CD14-positive monocyte (primary cell): ENCODE results near the gene SCAI. TPM values are rescaled to one million over a fixed set of nuclear protein-coding genes. Genes with fewer than 3 reads are reported as not detected.

Source experiments
- DNase-seq, 3 donors: peaks; one replicate each; pipeline ENCODE4 v3.0.0-alpha.2; 2011 to 2022
- H2AFZ ChIP-seq: 2 replicates; pipeline ENCODE4 v1.6.0; 2012; ENCODE audit warnings: mild to moderate bottlenecking, low read depth, low read length, inconsistent platforms; ENCODE audit not compliant: insufficient read depth, poor library complexity, severe bottlenecking
- H3K27ac ChIP-seq, 2 donors: 1 replicate in 1 of 2; 2 replicates in 1 of 2; pipeline ENCODE4 v1.5.1; 2012 to 2013; ENCODE audit warnings: low read length in 2 of 2, control low read depth in 1 of 2, inconsistent platforms in 1 of 2, low read depth in 1 of 2, mild to moderate bottlenecking in 1 of 2
- H3K27me3 ChIP-seq, 2 donors: one replicate each; pipeline versions ENCODE4 v1.6.0 to v1.6.1; 2011 to 2013; ENCODE audit warnings: low read length in 2 of 2; ENCODE audit not compliant: control insufficient read depth in 2 of 2, insufficient read depth in 2 of 2
- H3K36me3 ChIP-seq, 2 donors: replicated peaks in 1 of 2; 1 replicate in 1 of 2; 2 replicates in 1 of 2; pipeline versions ENCODE4 v1.5.1 to v1.6.1; 2012 to 2013; ENCODE audit warnings: low read length in 2 of 2, control low read depth in 1 of 2, inconsistent platforms in 1 of 2, mild to moderate bottlenecking in 1 of 2; ENCODE audit not compliant: insufficient read depth in 2 of 2, control insufficient read depth in 1 of 2
- H3K4me1 ChIP-seq, 2 donors: 1 replicate in 1 of 2; 2 replicates in 1 of 2; pipeline versions ENCODE4 v1.5.1 to v1.6.1; 2012 to 2013; ENCODE audit warnings: low read length in 2 of 2, control low read depth in 1 of 2, inconsistent platforms in 1 of 2, mild to moderate bottlenecking in 1 of 2, moderate library complexity in 1 of 2; ENCODE audit not compliant: insufficient read depth in 2 of 2, control insufficient read depth in 1 of 2
- H3K4me2 ChIP-seq: replicated peaks from 2 replicates; pipeline ENCODE3; 2012; ENCODE audit warnings: low read length, moderate library complexity, mild to moderate bottlenecking; ENCODE audit not compliant: poor library complexity, severe bottlenecking; ENCODE audit errors: extremely low read depth
- H3K4me3 ChIP-seq, 3 experiments: fragments of 200-600 bp in 1 of 3; sonication (generic) in 1 of 3; replicated peaks in 1 of 3; 1 replicate in 2 of 3; 2 replicates in 1 of 3; pipeline ENCODE4 v1.5.1; 2011 to 2013; ENCODE audit warnings: low read length in 3 of 3, mild to moderate bottlenecking in 3 of 3, control low read depth in 2 of 3, low read depth in 2 of 3, inconsistent platforms in 1 of 3, moderate library complexity in 1 of 3
- H3K79me2 ChIP-seq: 2 replicates; pipeline ENCODE4 v1.6.0; 2012; ENCODE audit warnings: mild to moderate bottlenecking, control low read depth, inconsistent platforms, low read length, moderate library complexity; ENCODE audit not compliant: insufficient read depth
- H3K9ac ChIP-seq: 2 replicates; pipeline ENCODE4 v1.6.0; 2017; ENCODE audit warnings: low read length, mild to moderate bottlenecking; ENCODE audit not compliant: insufficient read depth, poor library complexity, severe bottlenecking
- H3K9me3 ChIP-seq, 2 donors: replicated peaks in 1 of 2; 1 replicate in 1 of 2; 2 replicates in 1 of 2; pipeline versions ENCODE4 v1.5.1 to v1.6.1; 2012 to 2013; ENCODE audit warnings: low read length in 2 of 2, control low read depth in 1 of 2; ENCODE audit not compliant: control insufficient read depth in 1 of 2, insufficient read depth in 1 of 2
- H4K20me1 ChIP-seq: 2 replicates; pipeline ENCODE4 v1.6.0; 2012; ENCODE audit warnings: mild to moderate bottlenecking, low read length, control low read depth, moderate library complexity; ENCODE audit not compliant: insufficient read depth
- H3K27ac Mint-ChIP-seq, 7 donors: one replicate each; pipeline ENCODE4 v1.8.0; 2020; ENCODE audit warnings: mild to moderate bottlenecking in 7 of 7, mixed read lengths in 7 of 7, moderate library complexity in 6 of 7, inconsistent platforms in 2 of 7
- H3K27me3 Mint-ChIP-seq, 3 donors: one replicate each; pipeline ENCODE4 v1.8.0; 2021 to 2022; ENCODE audit warnings: low read depth in 3 of 3, mild to moderate bottlenecking in 3 of 3, mixed read lengths in 3 of 3, moderate library complexity in 3 of 3, inconsistent platforms in 1 of 3
- H3K36me3 Mint-ChIP-seq, 2 donors: one replicate each; pipeline ENCODE4 v1.8.0; 2020; ENCODE audit warnings: mixed read lengths in 2 of 2, inconsistent platforms in 1 of 2, mild to moderate bottlenecking in 1 of 2
- H3K4me1 Mint-ChIP-seq: one replicate; pipeline ENCODE4 v1.8.0; 2020; ENCODE audit warnings: mild to moderate bottlenecking, mixed read lengths
- H3K4me3 Mint-ChIP-seq, 2 donors: one replicate each; pipeline ENCODE4 v1.8.0; 2020; ENCODE audit warnings: mild to moderate bottlenecking in 2 of 2, mixed read lengths in 2 of 2, moderate library complexity in 1 of 2
- H3K9me3 Mint-ChIP-seq, 7 donors: one replicate each; pipeline ENCODE4 v1.8.0; 2020 to 2022; ENCODE audit warnings: mixed read lengths in 7 of 7, mild to moderate bottlenecking in 6 of 7, moderate library complexity in 6 of 7, inconsistent platforms in 2 of 7
- WGBS: methylation state at CpG from one replicate; pipeline ENCODE4 v1.1.5; 2013; ENCODE audit warnings: missing lambda C conversion rate; ENCODE audit not compliant: insufficient coverage; 5-methylcytosine and 5-hydroxymethylcytosine counted together
- intact Hi-C, 2 donors: fragments of 100-400 bp; cut with micrococcal nuclease; formaldehyde crosslinking; loops; one replicate each; pipeline versions ENCODE4 v1.15.0 to v1.15.1; 2023
- polyA plus RNA-seq, 3 donors: library from polyadenylated mRNA; depleted of rRNA in 1 of 3; unstranded in 2 of 3; stranded (reverse) in 1 of 3; fragments of 300-500 nt in 2 of 3; fragments of >200 nt in 1 of 3; fragmentation: Illumina TruSeq in 2 of 3; gene quantifications; 1 replicate in 2 of 3; 2 replicates in 1 of 3; pipeline ENCODE4 v1.2.3, GENCODE V29; 2012 to 2021
- TF ChIP-seq, protein P1 (sequence below): fragments of 200-600 bp; IDR thresholded peaks from one replicate; pipeline ENCODE4 v1.8.0; 2022; ENCODE audit warnings: antibody characterized with exemption, mild to moderate bottlenecking

The SCAI gene
- polyA plus RNA-seq, 3 donors, result 0.76 to 1.4 (median 0.84) TPM

DNA sequence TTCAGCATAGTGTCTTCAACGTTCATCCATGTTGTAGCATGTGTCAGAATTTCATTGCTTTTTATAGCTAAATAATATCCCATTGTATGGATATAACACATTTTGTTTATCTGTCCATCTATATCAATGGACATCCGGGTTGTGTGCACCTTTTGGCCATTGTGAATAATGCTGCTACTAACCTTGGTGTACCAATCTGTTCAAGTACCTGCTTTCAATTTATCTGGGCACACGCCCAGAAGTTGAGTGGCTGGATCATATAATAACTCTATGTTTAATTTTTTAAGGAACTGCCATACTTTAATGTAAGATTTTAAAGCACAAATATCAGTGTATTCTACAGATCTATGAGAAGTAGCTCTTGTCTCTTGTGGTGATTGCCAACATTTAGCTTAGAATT is 43.5 kb downstream of the SCAI start:
- Mint-ChIP-seq H3K36me3 (peaks cover 0 to 3% of the 10 kb centered on the region in 2 donors), H3K27me3 (no peaks in the 10 kb centered on the region), H3K4me3 (no peak overlapping the region), H3K9me3 (peaks cover 0 to 8% (median 6%) of the 10 kb centered on the region in 7 donors), H3K27ac (no peak overlapping the region), H3K4me1 (no peaks in the 10 kb centered on the region)
- no peak overlapping the region for H3K9ac ChIP-seq
- no peak overlapping the region for H2AFZ ChIP-seq
- peaks cover 0 to 4% of the 10 kb centered on the region in 2 donors for H3K9me3 ChIP-seq
- no peak overlapping the region for H3K4me3 ChIP-seq
- H3K4me1 ChIP-seq, result no peaks in the 10 kb centered on the region
- no peaks in the 10 kb centered on the region for H3K27me3 ChIP-seq
- H3K79me2 ChIP-seq, result no peaks in the 10 kb centered on the region
- H3K4me2 ChIP-seq, result no peak overlapping the region
- intact Hi-C loops, result no loop called here
- DNase-seq, result no peak
- H4K20me1 ChIP-seq, result no peaks in the 10 kb centered on the region
- TF ChIP-seq, protein P1, sequence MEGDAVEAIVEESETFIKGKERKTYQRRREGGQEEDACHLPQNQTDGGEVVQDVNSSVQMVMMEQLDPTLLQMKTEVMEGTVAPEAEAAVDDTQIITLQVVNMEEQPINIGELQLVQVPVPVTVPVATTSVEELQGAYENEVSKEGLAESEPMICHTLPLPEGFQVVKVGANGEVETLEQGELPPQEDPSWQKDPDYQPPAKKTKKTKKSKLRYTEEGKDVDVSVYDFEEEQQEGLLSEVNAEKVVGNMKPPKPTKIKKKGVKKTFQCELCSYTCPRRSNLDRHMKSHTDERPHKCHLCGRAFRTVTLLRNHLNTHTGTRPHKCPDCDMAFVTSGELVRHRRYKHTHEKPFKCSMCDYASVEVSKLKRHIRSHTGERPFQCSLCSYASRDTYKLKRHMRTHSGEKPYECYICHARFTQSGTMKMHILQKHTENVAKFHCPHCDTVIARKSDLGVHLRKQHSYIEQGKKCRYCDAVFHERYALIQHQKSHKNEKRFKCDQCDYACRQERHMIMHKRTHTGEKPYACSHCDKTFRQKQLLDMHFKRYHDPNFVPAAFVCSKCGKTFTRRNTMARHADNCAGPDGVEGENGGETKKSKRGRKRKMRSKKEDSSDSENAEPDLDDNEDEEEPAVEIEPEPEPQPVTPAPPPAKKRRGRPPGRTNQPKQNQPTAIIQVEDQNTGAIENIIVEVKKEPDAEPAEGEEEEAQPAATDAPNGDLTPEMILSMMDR, result no peak
- no peaks in the 10 kb centered on the region for H3K36me3 ChIP-seq
- no peak overlapping the region for H3K27ac ChIP-seq
- 100% methylated on average over 1 of the region's 3 CpGs for WGBS

DNA sequence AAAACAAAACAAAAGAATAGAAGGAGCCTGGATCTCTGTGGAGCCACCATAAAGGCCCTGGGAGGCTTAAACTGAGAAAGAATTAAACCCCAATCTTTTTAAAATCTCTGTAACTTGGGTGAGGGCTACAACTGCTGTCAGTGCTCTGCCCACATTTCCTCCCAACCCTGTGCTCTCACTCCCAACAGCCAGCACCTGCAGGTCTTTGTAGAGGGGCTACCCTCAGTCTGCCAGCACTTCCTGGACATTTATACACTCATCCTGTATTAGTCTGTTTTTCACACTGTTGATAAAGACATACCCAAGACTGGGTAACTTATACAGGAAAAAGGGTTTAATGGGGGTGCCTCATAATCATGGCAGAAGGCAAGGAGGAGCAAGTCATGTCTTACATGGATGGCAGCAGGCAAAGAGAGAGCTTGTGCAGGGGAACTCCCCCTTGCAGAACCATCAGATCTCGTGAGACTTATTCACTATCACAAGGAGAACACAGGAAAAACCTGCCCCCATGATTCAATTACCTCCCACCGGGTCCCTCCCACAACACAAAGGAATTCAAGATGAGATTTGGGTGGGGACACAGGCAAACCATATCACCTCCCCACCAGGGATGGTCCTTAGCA is 47.4 kb downstream of the SCAI start:
- H3K79me2 ChIP-seq, result no peaks in the 10 kb centered on the region
- Mint-ChIP-seq H3K36me3 (peaks cover 0 to 3% of the 10 kb centered on the region in 2 donors), H3K27ac (no peak overlapping the region), H3K9me3 (peaks cover 0 to 8% (median 4%) of the 10 kb centered on the region in 7 donors), H3K4me1 (no peaks in the 10 kb centered on the region), H3K27me3 (no peaks in the 10 kb centered on the region), H3K4me3 (no peak overlapping the region)
- TF ChIP-seq, protein P1, result no peak
- no peaks in the 10 kb centered on the region for H3K36me3 ChIP-seq
- no peak for DNase-seq
- H3K27ac ChIP-seq, result no peak overlapping the region
- WGBS, result no CpG with 5 or more reads among the region's 2 CpGs
- H3K4me2 ChIP-seq, result no peak overlapping the region
- no peaks in the 10 kb centered on the region for H3K27me3 ChIP-seq
- peaks cover 0 to 4% of the 10 kb centered on the region in 2 donors for H3K9me3 ChIP-seq
- H3K4me1 ChIP-seq, result no peaks in the 10 kb centered on the region
- H4K20me1 ChIP-seq, result no peaks in the 10 kb centered on the region
- intact Hi-C loops, result no loop called here
- H2AFZ ChIP-seq, result no peak overlapping the region
- H3K9ac ChIP-seq, result no peak overlapping the region
- H3K4me3 ChIP-seq, result no peak overlapping the region
